ENCODE results near the gene METTL16. TPM values are rescaled to one million over a fixed set of nuclear protein-coding genes. Genes with fewer than 3 reads are reported as not detected.

The METTL16 gene
- total RNA-seq, 2 donors from 2014 or later = 16.4 to 17.9 TPM

DNA sequence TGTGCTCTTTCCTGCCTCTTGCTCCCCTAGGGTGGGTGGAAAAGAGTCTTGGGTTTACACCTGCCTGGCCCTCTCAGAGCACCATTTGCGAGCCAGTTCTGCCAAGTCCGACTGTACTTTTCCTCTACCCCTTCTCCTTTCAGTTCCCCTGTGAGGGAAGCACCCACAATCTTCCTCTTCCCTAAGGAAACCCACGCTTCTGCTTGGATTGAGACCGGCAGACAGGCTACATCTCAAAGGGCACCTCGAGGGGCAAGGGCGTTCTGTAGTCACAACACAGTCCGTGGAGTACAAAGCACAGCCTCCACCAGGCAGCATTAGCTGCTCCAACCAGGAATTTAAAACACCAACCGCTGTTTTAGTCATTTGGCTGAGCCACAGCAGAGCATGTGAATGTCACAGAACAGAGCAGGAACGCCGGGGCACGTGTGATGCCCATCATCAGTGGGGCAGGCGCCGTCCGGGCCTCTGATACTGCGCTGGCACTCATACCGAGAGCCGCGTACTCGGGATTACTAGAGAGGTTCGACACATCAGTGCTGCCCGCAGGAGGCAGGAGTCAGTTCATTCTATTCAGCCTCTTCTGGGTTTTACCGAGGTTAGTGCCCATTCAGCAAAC, 97.1 kb downstream of the METTL16 start:
- TF ChIP-seq CTCF (IDR thresholded peaks at IDR 0.05) = no peak
- Histone ChIP-seq H3K4me1 (peaks cover 0 to 30% of the 10 kb centered on the region in 2 donors), H3K36me3 (peaks cover 4% of the 10 kb centered on the region), H3K27me3 (no peaks in the 10 kb centered on the region), H3K27ac (no peak overlapping the region), H3K9me3 (no peaks in the 10 kb centered on the region), H3K4me3 (no peak overlapping the region)
- no peak for DNase-seq (ENCODE audit: low spot score)

DNA sequence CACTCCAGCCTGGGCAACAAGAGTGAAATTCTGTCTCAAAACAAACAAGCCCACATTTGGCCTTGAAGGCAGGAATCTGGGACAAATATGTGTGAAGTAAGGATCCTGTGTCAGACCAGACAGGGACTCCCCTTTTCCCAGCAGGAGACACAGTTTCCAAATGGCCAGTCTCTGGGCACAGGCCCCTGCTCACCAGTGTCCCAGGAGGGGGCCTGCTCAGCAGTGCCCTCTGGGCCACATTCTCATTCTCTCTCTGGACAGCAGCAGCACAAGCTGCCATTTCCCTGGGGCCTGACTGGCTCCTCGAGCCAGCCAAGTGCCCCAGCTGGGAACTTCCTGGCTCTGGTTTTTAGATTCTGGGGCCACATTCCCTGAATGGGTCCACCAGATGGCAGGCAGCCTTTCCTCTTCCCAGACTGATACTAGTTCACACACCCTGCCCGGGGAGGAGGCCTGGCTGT, 99.1 kb downstream of the METTL16 start:
- no peak overlapping the region for H3K4me3 ChIP-seq
- no peaks in the 10 kb centered on the region for H3K36me3 ChIP-seq
- peaks cover 0 to 17% of the 10 kb centered on the region in 2 donors for H3K4me1 ChIP-seq
- H3K27ac ChIP-seq = peak overlapping the region; percentile 41 to 42
- no peak for DNase-seq (ENCODE audit: low spot score)
- no peaks in the 10 kb centered on the region for H3K27me3 ChIP-seq
- TF ChIP-seq CTCF (IDR thresholded peaks at IDR 0.05) = peak in 1 of 2 donors; percentile 45
- H3K9me3 ChIP-seq = no peaks in the 10 kb centered on the region

DNA sequence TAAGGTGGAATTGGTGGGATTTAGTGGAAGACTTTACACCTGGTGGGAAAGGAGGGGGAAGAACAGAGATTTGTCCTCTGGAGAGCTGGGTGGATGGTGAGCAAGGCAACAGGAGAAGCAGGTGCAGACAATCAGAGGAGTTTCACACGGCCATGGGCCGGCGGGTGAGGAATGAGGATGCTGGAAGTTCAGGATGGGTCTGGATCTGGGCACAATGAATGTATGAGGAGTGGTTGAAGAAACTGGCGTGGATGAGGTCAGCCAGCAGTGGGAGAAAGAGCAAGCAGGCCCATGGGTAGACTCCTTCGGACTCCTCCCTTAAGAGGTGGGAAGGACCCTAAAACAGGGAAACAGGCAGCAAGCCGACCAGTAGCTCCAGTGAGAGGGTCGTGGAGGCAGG, 100.7 kb downstream of the METTL16 start:
- Histone ChIP-seq H3K4me1 (peaks cover 0 to 31% of the 10 kb centered on the region in 2 donors), H3K27me3 (no peaks in the 10 kb centered on the region), H3K36me3 (no peaks in the 10 kb centered on the region), H3K27ac (no peak overlapping the region), H3K9me3 (no peaks in the 10 kb centered on the region), H3K4me3 (no peak overlapping the region)
- no peak for TF ChIP-seq CTCF (IDR thresholded peaks at IDR 0.05)
- DNase-seq (ENCODE audit: low spot score) = no peak

DNA sequence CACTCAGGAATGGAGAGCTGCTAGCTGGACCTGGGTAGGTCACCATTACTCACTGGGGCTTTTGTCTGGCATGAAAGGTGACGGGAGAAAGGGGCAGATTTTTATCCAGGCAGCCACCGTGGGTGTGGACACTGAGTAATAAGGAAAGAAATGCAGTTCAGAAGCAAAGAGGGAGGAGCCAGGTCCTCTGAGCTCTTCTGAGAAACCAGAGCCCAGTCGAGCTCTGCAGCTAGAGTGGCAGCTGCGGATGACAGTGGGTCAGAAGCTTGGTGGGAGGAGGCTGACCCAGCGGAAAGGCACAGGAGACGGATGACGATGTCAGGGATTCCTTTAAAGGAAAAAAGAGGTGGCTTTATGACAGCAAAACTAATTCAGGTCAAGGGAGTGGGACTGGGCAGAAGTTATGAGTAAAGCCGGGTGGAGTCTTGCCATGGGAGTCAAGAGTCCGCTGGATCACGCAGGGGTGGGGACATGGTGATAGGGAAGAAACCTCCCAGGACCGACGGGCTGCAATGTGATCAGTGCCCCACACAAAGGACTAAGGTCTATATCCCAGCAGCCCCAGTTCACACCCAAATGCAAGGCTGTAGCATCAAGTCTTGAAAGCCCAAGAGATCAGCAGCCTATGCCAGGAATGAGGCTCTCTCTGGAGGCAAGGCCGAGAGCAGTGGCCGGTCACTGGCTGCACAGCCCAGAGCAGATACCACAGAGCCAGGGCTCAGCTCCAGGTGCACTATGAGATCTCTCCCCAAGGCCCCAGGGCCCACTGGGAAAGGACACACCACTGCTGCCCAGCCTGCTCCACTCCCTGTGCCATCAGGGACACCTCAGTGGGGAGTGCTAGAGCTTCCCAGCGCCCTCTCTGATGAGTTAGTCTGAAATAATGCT, 104.5 kb downstream of the METTL16 start:
- H3K27me3 ChIP-seq = no peaks in the 10 kb centered on the region
- H3K27ac ChIP-seq = peak overlapping the region; percentile 78 to 86
- no peaks in the 10 kb centered on the region for H3K36me3 ChIP-seq
- peak; percentile 92 for DNase-seq (ENCODE audit: low spot score)
- no peak for TF ChIP-seq CTCF (IDR thresholded peaks at IDR 0.05)
- no peak overlapping the region for H3K4me3 ChIP-seq
- H3K4me1 ChIP-seq = peaks cover 0 to 52% of the 10 kb centered on the region in 2 donors
- H3K9me3 ChIP-seq = no peaks in the 10 kb centered on the region

DNA sequence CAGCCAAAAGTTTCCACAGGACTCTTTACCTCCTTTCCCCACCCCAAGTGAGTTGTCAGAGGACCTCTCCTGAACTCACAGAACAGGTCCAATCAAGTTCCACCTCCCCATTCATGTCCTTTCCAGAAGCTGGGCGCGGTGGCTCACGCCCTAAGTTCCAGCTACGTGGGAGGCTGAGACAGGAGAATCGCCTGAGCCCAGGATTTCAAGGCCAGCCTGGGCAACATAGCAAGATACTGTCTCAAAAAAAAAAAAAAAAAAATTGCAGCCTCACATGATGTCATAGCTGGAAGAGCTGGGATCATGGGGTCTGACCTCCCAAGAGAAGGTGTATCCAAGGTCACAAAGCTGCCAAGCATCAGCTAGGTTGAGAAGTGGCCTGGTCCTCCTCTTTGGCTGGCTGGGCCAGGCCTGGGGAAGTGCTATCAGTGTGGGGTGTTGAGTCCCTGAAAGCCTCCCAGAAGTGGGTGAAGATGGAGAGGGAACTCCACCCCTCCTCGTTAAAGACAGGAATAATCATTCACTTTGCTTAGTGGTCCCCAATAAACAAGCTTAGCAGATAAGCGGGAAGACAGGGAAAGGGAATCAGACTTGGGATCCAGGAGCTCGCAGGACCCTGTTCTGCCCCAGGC, 105.3 kb downstream of the METTL16 start:
- no peak for TF ChIP-seq CTCF (IDR thresholded peaks at IDR 0.05)
- H3K4me1 ChIP-seq = peaks cover 0 to 51% of the 10 kb centered on the region in 2 donors
- DNase-seq (ENCODE audit: low spot score) = no peak
- no peak overlapping the region for H3K4me3 ChIP-seq
- no peaks in the 10 kb centered on the region for H3K36me3 ChIP-seq
- no peaks in the 10 kb centered on the region for H3K27me3 ChIP-seq
- H3K9me3 ChIP-seq = no peaks in the 10 kb centered on the region
- H3K27ac ChIP-seq = peak overlapping the region; percentile 78 to 86

Measured in right atrium auricular region (tissue), 2 donors.